ENCODE results near the gene PTPRC. TPM values are rescaled to one million over a fixed set of nuclear protein-coding genes. Genes with fewer than 3 reads are reported as not detected.

The PTPRC gene
- total RNA-seq, 2 experiments from 2014 or later: 689 to 714 TPM

DNA sequence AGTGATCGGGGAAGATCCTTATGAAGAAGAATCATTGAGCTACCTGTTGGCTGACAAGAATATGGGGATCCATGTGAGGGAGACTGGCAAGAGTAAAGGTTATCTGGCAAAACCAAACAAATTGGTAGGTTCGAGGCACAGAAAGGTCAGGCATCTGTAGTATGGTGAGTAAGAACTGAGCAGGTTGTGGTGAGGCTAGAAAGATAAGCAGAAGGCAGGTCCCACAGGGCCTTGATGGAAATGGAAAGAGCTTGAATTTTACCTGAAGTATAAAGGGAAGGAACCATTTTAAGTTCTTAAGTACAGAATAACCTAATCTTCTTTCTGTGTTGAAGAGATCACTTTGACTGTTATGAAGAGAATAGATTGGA is 11.1 kb downstream of the PTPRC start:
- peak; percentile 48 for DNase-seq
- intact Hi-C loops (cut with micrococcal nuclease): loop anchor here (1.0 to 5.0 kb wide), 4 partner anchors 9 to 287 kb away; no protein-coding TSS in a partner anchor
- Mint-ChIP-seq H3K4me3 (peak overlapping the region; percentile 67), H3K27ac (peak overlapping the region; percentile 100), H3K9me3 (no peaks in the 10 kb centered on the region), H3K27me3 (ENCODE audit: low read depth) (no peaks in the 10 kb centered on the region), H3K4me1 (ENCODE audit: low read depth) (peaks cover 65% of the 10 kb centered on the region), H3K36me3 (ENCODE audit: low read depth) (peaks cover 80% of the 10 kb centered on the region)
- CTCF ChIA-PET: interaction anchor here (1.0 to 1.9 kb wide), 2 partner anchors 17 to 35 kb away, joined by 3 to 5 read pairs; no protein-coding TSS in a partner anchor

DNA sequence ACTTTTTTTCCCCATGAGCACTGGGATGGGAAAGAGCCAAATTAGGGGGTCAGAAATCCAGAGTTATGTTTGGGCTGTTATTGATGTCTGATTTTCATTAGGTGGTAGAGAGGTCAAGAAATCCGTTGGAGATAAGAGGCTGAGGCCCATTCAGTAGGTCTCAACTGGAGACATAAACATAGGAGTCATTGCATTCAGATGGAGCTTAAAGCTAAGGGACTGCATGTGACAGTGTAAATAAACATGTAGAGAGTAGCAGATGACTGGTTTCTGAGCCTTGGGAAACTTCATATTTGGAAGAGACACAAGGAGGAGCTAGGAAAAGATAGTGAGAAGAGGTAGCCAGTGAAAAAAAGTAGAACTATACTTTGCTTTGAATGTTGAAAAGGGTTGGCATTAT is 11.7 kb downstream of the PTPRC start:
- H3K36me3 Mint-ChIP-seq (ENCODE audit: low read depth): peaks cover 77% of the 10 kb centered on the region
- no peaks in the 10 kb centered on the region for H3K9me3 Mint-ChIP-seq
- CTCF ChIA-PET: interaction anchor here (0.7 to 2.0 kb wide), 6 partner anchors 8 to 34 kb away, joined by 3 to 10 read pairs (median 3); no protein-coding TSS in a partner anchor
- H3K27me3 Mint-ChIP-seq (ENCODE audit: low read depth): no peaks in the 10 kb centered on the region
- intact Hi-C loops (cut with micrococcal nuclease): loop anchor here (1.0 to 5.0 kb wide), 2 partner anchors 14 to 287 kb away; no protein-coding TSS in a partner anchor
- H3K4me3 Mint-ChIP-seq: peak overlapping the region; percentile 67
- peak overlapping the region; percentile 100 for H3K27ac Mint-ChIP-seq
- peaks cover 65% of the 10 kb centered on the region for H3K4me1 Mint-ChIP-seq (ENCODE audit: low read depth)
- no peak for DNase-seq

DNA sequence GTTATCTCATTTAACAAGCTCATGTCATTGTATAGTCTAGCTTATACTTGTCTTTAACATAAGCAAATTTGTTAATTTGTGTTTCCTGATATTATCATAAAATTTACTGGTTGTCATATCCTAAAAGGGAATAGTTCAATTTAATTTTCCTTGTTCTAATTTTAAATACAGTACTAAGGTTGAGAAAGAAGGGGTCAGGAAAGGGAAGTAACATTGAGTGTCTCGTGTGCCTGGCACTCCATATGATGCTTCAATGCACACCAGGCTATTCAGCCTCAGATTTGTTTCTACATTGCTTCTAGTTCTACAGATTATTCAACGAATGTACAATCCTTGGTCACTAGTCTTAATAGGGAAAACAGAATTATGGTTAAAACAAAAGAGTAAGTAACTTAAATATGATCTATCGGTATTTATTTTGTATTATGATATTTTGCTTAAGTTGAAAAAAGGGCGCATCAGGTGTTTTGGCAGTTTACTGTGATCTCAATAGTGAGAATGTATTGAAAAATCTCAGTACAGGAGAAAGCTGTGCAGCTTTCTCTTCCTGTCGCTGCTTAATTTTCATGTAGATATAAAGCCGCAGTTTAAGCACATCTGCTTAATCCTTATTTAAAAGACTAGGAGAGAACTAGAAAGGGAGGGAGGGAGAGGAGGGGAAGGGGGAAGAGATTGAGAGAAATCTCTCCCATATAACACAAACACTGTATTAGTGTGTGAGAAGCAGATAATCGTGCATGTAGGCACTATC is 13.0 kb downstream of the PTPRC start:
- CTCF ChIA-PET: interaction anchor here (1.3 to 2.0 kb wide), 4 partner anchors 11 to 30 kb away, joined by 3 to 10 read pairs (median 4); no protein-coding TSS in a partner anchor
- Mint-ChIP-seq H3K4me3 (peak overlapping the region; percentile 73), H3K4me1 (ENCODE audit: low read depth) (peaks cover 69% of the 10 kb centered on the region), H3K27me3 (ENCODE audit: low read depth) (no peaks in the 10 kb centered on the region), H3K36me3 (ENCODE audit: low read depth) (peaks cover 77% of the 10 kb centered on the region), H3K9me3 (no peaks in the 10 kb centered on the region), H3K27ac (peak overlapping the region; percentile 100)
- no peak for DNase-seq
- intact Hi-C loops (cut with micrococcal nuclease): loop anchor here (5.0 kb wide), 1 partner anchor 285 kb away; no protein-coding TSS in a partner anchor

- CTCF ChIA-PET: no interaction called here
- DNase-seq: no peak
- intact Hi-C loops (cut with micrococcal nuclease): loop anchor here (5.0 kb wide), 1 partner anchor 283 kb away; no protein-coding TSS in a partner anchor
- Mint-ChIP-seq H3K4me1 (ENCODE audit: low read depth) (peaks cover 69% of the 10 kb centered on the region), H3K4me3 (peak overlapping the region; percentile 38), H3K36me3 (ENCODE audit: low read depth) (peaks cover 74% of the 10 kb centered on the region), H3K27ac (peak overlapping the region; percentile 100), H3K9me3 (no peaks in the 10 kb centered on the region), H3K27me3 (ENCODE audit: low read depth) (no peaks in the 10 kb centered on the region)
These were observed 15.1 kb downstream of the PTPRC start for GRCh38 chr1:198653808-198654413.

DNA sequence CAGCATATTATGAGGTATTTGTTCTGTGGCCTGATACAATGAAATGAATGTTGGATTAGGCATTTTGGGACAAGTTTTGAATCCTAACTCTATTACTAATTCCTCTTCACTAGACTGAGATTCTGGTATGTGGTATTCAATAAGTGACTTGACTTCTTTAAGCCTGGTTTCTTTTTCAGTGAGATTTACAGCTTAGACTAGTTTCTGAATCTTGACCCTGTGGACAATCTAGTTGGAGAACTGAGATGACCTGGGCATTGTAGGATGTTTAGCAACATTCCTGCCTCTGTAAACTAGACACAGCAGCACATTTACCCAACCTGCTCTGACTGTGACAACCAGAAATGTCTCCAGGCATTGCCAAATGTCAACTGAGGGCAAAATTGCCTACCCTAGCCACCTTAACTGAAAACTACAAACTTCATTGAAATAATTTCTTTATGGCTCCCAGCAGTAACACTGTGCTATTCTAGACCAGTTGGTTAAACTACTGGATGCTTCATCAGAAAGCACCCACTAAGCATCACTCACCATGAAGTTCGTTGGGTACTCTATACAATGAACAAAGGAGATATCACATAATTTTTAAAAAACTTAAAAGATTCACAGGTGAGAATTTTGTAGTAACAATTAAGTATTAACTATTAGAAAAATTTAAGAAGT is 16.8 kb downstream of the PTPRC start:
- no peaks in the 10 kb centered on the region for H3K27me3 Mint-ChIP-seq (ENCODE audit: low read depth)
- no peaks in the 10 kb centered on the region for H3K9me3 Mint-ChIP-seq
- intact Hi-C loops (cut with micrococcal nuclease): loop anchor here (1.0 to 2.0 kb wide), 6 partner anchors 7 to 489 kb away; no protein-coding TSS in a partner anchor
- CTCF ChIA-PET: no interaction called here
- H3K27ac Mint-ChIP-seq: peak overlapping the region; percentile 100
- peak overlapping the region; percentile 72 for H3K4me3 Mint-ChIP-seq
- no peak for DNase-seq
- peaks cover 63% of the 10 kb centered on the region for H3K4me1 Mint-ChIP-seq (ENCODE audit: low read depth)
- peaks cover 66% of the 10 kb centered on the region for H3K36me3 Mint-ChIP-seq (ENCODE audit: low read depth)

DNA sequence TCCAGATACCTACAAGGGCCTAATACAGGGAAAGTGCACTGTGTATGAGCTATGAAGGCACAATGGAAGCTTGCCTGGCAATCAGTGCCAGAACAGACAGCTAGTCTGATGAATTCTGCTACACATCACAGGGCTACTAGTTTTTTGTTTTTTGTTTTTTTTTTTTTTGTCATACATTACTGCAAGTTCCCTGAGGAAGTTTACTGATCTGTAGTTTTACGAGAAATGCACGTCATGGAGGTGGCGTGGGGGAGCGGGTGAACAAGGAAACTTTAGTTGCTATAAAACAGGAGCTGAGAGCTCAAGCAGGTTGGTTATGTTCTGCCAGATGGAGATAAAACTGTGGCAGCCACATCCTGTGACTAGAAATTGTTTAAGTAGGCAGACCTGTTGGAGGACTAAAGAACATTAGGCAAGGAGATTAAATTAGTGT is 17.7 kb downstream of the PTPRC start:
- Mint-ChIP-seq H3K27ac (peak overlapping the region; percentile 100), H3K4me3 (peak overlapping the region; percentile 79), H3K4me1 (ENCODE audit: low read depth) (peaks cover 63% of the 10 kb centered on the region), H3K9me3 (no peaks in the 10 kb centered on the region), H3K27me3 (ENCODE audit: low read depth) (no peaks in the 10 kb centered on the region), H3K36me3 (ENCODE audit: low read depth) (peaks cover 64% of the 10 kb centered on the region)
- intact Hi-C loops (cut with micrococcal nuclease): loop anchor here (1.0 to 2.0 kb wide), 5 partner anchors 8 to 490 kb away; no protein-coding TSS in a partner anchor
- CTCF ChIA-PET: interaction anchor here (1.0 to 1.5 kb wide), 3 partner anchors 11 to 30 kb away, joined by 3 to 5 read pairs (median 4); no protein-coding TSS in a partner anchor
- peak; percentile 85 for DNase-seq

- CTCF ChIA-PET: interaction anchor here (0.8 to 1.5 kb wide), 3 partner anchors 15 to 29 kb away, joined by 3 to 5 read pairs (median 3); no protein-coding TSS in a partner anchor
- Mint-ChIP-seq H3K27me3 (ENCODE audit: low read depth) (no peaks in the 10 kb centered on the region), H3K36me3 (ENCODE audit: low read depth) (peaks cover 59% of the 10 kb centered on the region), H3K4me3 (peak overlapping the region; percentile 61), H3K4me1 (ENCODE audit: low read depth) (peaks cover 60% of the 10 kb centered on the region), H3K9me3 (no peaks in the 10 kb centered on the region), H3K27ac (peak overlapping the region; percentile 100)
- DNase-seq: peak; percentile 38
- intact Hi-C loops (cut with micrococcal nuclease): loop anchor here (1.0 to 2.0 kb wide), 4 partner anchors 24 to 491 kb away; no protein-coding TSS in a partner anchor
These were observed 18.8 kb downstream of the PTPRC start for GRCh38 chr1:198657550-198658064.

DNA sequence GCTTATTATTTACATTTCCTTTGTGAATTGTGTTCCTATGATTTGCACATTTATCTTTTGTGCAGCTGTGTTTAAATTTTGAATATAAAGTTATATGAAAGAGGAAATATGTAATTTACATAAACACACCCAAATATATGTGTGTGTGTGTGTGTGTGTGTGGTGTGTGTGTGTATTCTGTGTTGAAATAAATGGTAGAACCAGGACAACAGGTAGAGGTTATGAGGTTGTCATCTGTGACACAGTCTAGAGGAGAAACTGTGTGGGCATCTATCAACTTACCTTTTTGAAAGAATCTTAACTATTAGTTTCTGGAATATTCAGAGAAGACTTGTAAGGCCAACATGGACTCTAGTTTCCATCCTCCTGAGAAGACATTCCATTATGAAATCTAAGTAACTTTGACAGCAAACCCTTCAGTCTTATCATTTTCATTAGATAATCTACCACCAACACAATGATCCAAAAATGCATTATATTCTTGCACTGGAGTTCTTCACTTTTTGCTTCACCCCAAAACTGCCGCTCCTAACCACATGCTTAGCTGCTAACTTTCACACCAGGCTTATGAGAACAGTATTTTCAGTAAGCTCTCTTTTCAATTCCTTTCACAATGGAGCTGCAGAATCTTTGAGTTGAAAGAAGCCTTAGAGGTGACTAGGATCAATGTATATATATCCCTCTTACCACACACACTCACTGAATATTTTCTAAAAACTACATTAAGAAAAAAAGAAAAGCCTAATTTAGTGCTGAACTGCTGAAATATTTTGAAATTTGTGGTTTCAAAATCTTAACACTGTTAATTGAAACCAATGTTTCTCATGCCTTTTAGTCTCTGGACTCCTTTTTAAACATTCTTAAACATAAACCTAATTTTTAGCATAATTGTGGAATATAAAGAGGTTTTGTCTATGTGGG is 21.8 kb downstream of the PTPRC start:
- CTCF ChIA-PET: interaction anchor here (1.4 kb wide), 1 partner anchor 12 kb away, joined by 3 read pairs; no protein-coding TSS in a partner anchor
- peak overlapping the region; percentile 91 for H3K27ac Mint-ChIP-seq
- peaks cover 65% of the 10 kb centered on the region for H3K36me3 Mint-ChIP-seq (ENCODE audit: low read depth)
- DNase-seq: peak; percentile 35
- H3K4me1 Mint-ChIP-seq (ENCODE audit: low read depth): peaks cover 69% of the 10 kb centered on the region
- H3K27me3 Mint-ChIP-seq (ENCODE audit: low read depth): no peaks in the 10 kb centered on the region
- H3K9me3 Mint-ChIP-seq: no peaks in the 10 kb centered on the region
- intact Hi-C loops (cut with micrococcal nuclease): loop anchor here (1.0 kb wide), 2 partner anchors 8 to 16 kb away; no protein-coding TSS in a partner anchor
- H3K4me3 Mint-ChIP-seq: peak overlapping the region; percentile 59

GRCh38 chr1:198662821-198663220 is 24.0 kb downstream of the PTPRC start:
- Mint-ChIP-seq H3K36me3 (ENCODE audit: low read depth) (peaks cover 68% of the 10 kb centered on the region), H3K4me1 (ENCODE audit: low read depth) (peaks cover 72% of the 10 kb centered on the region), H3K9me3 (no peaks in the 10 kb centered on the region), H3K4me3 (peak overlapping the region; percentile 71), H3K27ac (peak overlapping the region; percentile 94), H3K27me3 (ENCODE audit: low read depth) (no peaks in the 10 kb centered on the region)
- intact Hi-C loops (cut with micrococcal nuclease): no loop called here
- CTCF ChIA-PET: interaction anchor here (1.0 to 1.6 kb wide), 3 partner anchors 16 to 28 kb away, joined by 3 read pairs; no protein-coding TSS in a partner anchor
- DNase-seq: peak; percentile 16

GRCh38 chr1:198664068-198664788 is 25.4 kb downstream of the PTPRC start:
- DNase-seq: peak; percentile 27
- H3K9me3 Mint-ChIP-seq: no peaks in the 10 kb centered on the region
- H3K27me3 Mint-ChIP-seq (ENCODE audit: low read depth): no peaks in the 10 kb centered on the region
- H3K4me3 Mint-ChIP-seq: peak overlapping the region; percentile 79
- H3K4me1 Mint-ChIP-seq (ENCODE audit: low read depth): peaks cover 74% of the 10 kb centered on the region
- intact Hi-C loops (cut with micrococcal nuclease): loop anchor here (1.0 kb wide), 1 partner anchor 14 kb away; no protein-coding TSS in a partner anchor
- H3K36me3 Mint-ChIP-seq (ENCODE audit: low read depth): peaks cover 66% of the 10 kb centered on the region
- H3K27ac Mint-ChIP-seq: peak overlapping the region; percentile 98
- CTCF ChIA-PET: interaction anchor here (1.6 kb wide), 1 partner anchor 26 kb away, joined by 3 read pairs; no protein-coding TSS in a partner anchor
